Activated CD4-positive, alpha-beta T cell treated with anti-CD3 and anti-CD28 coated beads, Interleukin-2, amount 50 U/mL, for 24 hours (primary cell): ENCODE results near the gene CHRNA7.

Source experiments
- DNase-seq, 2 donors: peaks; one replicate each; pipeline ENCODE4 v3.0.0-alpha.2; 2020; ENCODE audit warnings: low read depth in 1 of 2, low spot score in 1 of 2

The CHRNA7 gene

GRCh38 chr15:32067115-32067514 lies 36.8 kb downstream of the CHRNA7 start:
- no peak for DNase-seq

GRCh38 chr15:32089851-32090359 lies 59.6 kb downstream of the CHRNA7 start:
- DNase-seq, result no peak

- no peak for DNase-seq
Measured at GRCh38 chr15:32091505-32092380, 61.4 kb downstream of the CHRNA7 start.

- no peak for DNase-seq
Measured at GRCh38 chr15:32096213-32096612, 65.9 kb downstream of the CHRNA7 start.

DNA sequence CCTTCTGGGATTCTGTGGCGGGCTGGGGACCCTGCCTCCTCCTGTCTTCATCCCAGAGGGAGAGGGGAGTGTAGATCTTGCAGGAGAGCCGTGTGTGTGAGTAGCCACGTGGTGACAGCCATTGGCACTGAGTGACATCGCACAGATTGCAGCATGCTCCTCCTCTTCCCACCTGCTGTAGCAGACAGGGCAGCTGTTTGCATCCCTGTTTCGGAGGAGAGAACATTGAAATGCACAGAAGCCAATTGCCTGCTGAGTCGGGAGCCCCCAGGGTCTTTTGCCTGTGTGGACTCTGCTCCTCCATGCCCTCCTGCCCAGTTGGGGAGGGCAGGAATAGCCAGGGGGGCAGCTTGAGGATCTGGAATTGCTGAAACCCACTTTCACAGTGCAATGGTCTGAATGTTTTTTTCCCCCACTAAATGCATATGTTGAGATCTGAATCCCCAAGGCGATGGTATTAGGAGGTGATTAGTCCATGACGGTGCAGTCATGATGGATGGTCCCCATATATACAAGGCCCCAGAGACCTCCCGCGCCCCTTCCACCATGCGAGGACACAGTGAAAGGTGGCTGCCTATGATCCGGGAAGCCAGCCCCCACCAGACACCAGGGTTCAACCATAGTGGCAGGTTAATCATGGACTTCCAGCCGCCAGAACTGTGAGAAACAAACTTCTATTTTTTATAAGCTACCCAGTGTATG lies 66.8 kb downstream of the CHRNA7 start:
- DNase-seq, result no peak

GRCh38 chr15:32098033-32098432 lies 67.7 kb downstream of the CHRNA7 start:
- DNase-seq, result no peak

- no peak for DNase-seq
Measured at GRCh38 chr15:32099097-32099785, 68.9 kb downstream of the CHRNA7 start.

DNA sequence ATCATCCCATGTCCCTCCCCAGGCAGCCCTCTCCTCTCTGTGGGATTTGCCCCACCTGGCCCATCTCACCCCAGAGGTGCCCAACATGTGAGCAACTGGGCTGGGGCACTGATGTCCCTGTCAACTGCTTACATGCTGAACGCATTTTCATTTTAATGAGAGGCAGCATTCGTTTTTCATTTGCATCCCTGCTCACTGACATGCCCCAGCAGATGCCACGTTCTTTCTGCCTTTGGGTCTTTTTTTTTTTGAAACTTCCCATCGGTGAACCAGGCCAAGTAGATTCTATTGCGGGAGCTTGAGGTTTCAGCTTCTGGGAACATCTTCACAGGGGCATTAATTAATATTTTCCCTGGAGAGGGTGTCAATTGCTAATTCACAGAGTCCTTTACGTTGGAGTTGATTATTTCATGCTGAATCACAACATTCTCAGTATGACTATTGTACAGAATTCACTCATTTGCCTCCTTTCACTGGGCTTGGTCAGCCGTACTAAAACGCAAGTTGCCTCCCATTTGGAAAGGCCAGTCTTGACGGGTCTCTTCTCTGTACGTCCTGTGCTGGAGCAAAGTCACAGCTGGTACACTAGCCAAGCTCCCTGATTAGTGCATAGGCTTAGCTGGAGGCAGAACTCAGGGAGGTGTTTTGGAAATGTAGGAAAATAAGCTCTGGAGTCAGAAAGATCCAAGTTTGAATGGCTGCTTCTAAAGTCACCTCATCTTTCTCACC lies 69.8 kb downstream of the CHRNA7 start:
- no peak for DNase-seq

- DNase-seq, result no peak
Measured at GRCh38 chr15:32104061-32104995, 74.0 kb downstream of the CHRNA7 start.

DNA sequence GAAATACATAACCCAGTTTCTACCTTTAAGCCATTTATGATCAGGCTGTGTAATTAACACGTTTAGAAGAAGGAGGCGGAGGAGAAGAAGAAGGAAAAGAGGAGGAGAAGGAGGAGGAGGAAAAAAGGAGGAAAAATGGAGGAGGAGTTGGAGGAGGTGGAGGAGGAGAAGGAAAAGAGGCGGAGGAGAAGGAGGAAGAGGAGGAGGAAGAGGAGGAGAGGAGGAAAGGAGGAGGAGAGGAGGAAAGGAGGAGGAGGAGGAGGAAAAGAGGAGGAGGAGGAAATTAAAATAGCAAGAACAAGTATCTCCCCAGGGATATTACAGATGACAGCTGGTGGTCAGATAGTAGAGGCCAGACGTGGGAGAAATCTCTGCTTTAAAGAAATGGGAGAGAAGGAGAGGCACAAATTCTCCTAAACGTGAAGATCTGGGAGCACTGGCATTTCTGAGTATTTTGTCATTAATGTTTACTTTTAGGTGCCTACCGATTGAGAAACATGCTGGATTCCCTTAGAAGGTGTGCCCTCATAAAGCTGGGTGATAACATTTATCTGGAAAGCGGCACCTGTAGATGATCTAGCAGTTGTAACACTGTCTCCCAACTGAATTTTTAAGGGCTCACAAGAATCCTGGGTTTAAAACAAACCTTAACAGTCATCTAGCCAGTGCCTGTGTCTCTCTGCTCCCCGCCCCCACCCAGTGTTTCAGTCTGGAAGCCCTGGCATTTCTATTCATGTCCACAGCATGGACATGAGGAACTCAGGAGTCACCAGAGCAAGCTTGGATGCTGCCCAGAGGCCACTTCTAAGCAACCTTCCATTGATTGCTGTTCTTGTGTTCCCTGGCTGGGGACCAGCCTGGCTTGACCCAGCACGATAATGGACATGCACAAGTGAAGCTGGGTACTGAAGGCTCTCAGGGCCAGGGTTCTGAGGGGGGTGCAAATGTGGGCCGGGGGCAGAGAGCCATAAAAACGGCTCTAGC lies 75.2 kb downstream of the CHRNA7 start:
- DNase-seq, result no peak

DNA sequence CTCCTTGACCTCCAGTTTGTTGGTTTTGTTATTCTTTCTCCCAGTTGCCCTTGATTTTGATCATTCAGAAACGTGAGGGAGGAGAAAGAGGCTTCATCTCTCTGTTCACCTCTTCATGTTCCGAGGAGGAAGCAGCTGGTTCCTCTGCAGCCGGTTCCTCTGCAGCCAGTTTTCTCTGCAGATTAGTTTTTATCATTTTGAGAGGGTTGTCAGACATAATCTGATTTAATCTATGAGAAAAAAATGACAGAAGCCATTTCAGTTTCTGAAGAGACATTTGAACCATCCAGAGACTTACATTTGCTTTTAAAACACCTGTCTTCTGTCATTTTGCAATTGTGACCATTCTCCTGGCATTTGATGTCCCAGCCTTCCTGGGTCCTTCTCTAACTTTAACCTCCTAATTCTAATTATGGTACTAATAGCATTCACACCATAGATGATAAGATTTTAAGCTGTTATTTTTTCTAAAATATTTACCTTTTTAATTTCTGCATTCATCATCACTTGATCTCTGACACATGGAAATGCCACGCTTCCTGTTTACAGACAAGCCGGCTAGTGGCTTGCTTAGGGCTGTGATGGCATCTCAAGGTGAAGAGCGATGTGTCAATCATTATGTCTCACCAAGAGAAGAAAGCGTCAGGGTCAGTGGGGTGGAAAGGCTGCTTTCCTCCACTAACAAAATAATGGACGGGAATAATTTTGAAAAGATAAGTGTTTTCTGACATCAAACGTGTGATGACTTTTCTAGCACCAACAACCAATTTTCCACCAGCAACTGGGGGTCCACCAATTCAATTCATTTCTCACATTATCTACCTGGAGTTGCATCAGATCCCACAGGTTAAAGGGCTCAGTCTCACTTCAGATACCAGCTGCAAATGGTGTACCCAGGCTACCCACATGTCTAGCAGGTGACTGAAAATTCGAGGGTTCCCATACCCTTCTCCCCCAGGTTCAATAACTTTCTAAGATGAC lies 76.4 kb downstream of the CHRNA7 start:
- DNase-seq, result no peak

GRCh38 chr15:32107477-32108080 lies 77.3 kb downstream of the CHRNA7 start:
- DNase-seq, result no peak

DNA sequence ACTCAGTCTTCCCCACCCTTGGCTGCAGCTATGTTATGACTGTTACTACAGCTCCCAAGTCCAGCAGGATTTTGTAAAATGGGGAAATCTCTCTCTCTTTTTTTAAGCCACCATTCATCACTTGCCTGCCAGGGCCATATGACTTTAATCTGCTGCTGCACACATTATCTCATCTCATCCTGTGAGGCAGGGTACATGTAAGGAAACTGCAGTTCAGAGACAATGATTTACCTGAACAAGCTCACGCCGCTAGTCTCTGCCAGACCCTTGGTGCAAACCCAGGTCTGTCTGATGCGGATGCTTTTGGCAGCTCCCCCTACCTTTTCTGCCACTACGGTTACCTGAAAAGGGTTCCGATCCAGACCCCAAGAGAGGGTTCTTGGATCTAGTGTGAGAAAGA lies 78.3 kb downstream of the CHRNA7 start:
- DNase-seq, result no peak

DNA sequence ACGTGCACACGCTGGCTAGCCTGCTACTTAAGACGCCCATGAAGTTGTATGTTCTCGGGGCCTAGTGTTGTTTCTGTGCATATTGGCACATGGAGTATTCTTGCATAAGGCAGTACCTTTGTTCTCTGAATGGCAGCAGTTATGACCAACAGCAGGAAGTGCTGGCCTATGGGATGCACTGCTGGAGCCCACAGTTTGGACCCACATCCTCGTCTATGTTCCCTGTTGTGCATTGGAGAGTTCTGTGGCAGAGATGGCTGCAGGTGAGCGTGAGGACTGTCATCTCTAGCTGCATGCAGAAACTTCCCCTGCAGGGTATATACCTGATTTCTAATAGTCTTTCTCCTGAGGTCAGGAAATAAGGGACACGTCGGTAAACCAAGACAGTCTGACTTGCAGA lies 81.8 kb downstream of the CHRNA7 start:
- DNase-seq, result no peak

GRCh38 chr15:32113224-32113623 lies 82.9 kb downstream of the CHRNA7 start:
- DNase-seq, result no peak

DNA sequence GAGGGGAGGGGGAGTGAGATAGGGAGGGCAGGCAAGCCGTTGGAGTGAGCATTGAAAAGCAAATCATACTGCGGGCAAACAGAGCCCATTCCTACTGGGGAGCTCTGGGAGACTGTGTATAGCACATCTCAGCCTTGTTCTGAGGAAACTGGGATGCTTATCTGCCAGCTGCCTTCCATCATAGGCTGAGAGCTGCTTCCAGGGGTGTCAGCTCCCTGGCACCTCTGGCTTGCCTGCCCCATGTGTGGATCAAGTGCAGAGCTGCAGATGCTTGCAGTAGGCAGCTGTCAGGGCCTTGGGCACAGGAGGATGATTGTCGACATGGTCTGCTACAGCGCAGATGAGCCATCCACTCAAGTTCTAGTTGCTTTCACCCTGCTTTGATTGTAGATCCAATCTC lies 86.8 kb downstream of the CHRNA7 start:
- no peak for DNase-seq

- DNase-seq, result no peak
Measured at GRCh38 chr15:32119286-32119685, 89.0 kb downstream of the CHRNA7 start.
